ENCODE results near the gene RIN3. TPM values are rescaled to one million over a fixed set of nuclear protein-coding genes. Genes with fewer than 3 reads are reported as not detected.

Gene RIN3
- total RNA-seq (2013; cell fraction: nucleolus; rRNA removed): 78.3 and 86.3 TPM in 2 replicates
- 4.6 and 5.6 TPM in 2 replicates for total RNA-seq (2014; rRNA removed)
- 3.5 and 4.7 TPM in 2 replicates for total RNA-seq (2014; rRNA removed; fragmentation: Illumina TruSeq; extraction: Trizol)
- 21.8 and 23.3 TPM in 2 replicates for total RNA-seq (2021)
- 3.7 TPM for polyA plus RNA-seq (2011; ENCODE audit: low read depth)
- polyA plus RNA-seq (2011; rRNA removed): 5.4 and 10.3 TPM in 2 replicates
- 12.8 and 13.0 TPM in 2 replicates for polyA plus RNA-seq (2011; cell fraction: cytosol; rRNA removed)
- polyA plus RNA-seq (2011; cell fraction: nucleus; rRNA removed): 27.3 and 31.5 TPM in 2 replicates
- 9.1 and 12.8 TPM in 2 replicates for polyA plus RNA-seq (2012)
- 3.2 and 6.4 TPM in 2 replicates for polyA plus RNA-seq (2014; fragmentation: Illumina TruSeq; extraction: Trizol)
- polyA plus RNA-seq (2014; fragmentation: Nextera tagmentation; extraction: Ambion mirVana): under 1 TPM; 0.91 to 0.95 TPM
- 10.0 and 14.3 TPM in 2 replicates for polyA plus RNA-seq (2014; rRNA removed)
- polyA plus RNA-seq (2016; fragmentation: Nextera tagmentation; extraction: Ambion mirVana): 1 to 10 TPM; 6.3 to 6.7 TPM
- 20.2 and 34.1 TPM in 2 replicates for polyA minus RNA-seq (2011; rRNA and poly(A)+ RNA removed)
- 14.3 and 17.9 TPM in 2 replicates for polyA minus RNA-seq (2011; cell fraction: cytosol; rRNA and poly(A)+ RNA removed)
- polyA minus RNA-seq (2011; cell fraction: nucleus; rRNA and poly(A)+ RNA removed): 23.7 and 38.9 TPM in 2 replicates
- Bru-seq, nascent RNA: percentile 73 among the genes with signal in this experiment
- BruChase-seq, experiment 1, labeled RNA remaining after a 6-hour chase: percentile 76 among the genes with signal in this experiment
- percentile 68 among the genes with signal in this experiment for BruChase-seq, experiment 2, labeled RNA remaining after a 2-hour chase
- long read RNA-seq, experiment 1, partial matches to known transcripts: 22 of 36 reads
- long read RNA-seq, experiment 1, other reads (novel, unspliced or antisense): 12 of 36 reads
- long read RNA-seq, experiment 2, partial matches to known transcripts: 3 of 10 reads
- long read RNA-seq, experiment 2, other reads (novel, unspliced or antisense): 7 of 10 reads

- Histone ChIP-seq H3K79me2 (ENCODE audit: control insufficient read depth, insufficient read depth, low read length) (peaks cover 8% of the 10 kb centered on the region), H4K20me1 (ENCODE audit: control insufficient read depth, insufficient read depth) (no peaks in the 10 kb centered on the region), H3K27me3 (replicated peaks in 1 of 2; ENCODE audit: control insufficient read depth in 2 of 2, insufficient read depth in 2 of 2, low read length in 1 of 2) (no peaks in the 10 kb centered on the region; a peak in 1 of 4 replicates), H3K9ac (ENCODE audit: control insufficient read depth, insufficient read depth, low read length) (peak within 1 kb of the TSS; percentile 73), H3K27ac (ENCODE audit: control insufficient read depth, insufficient read depth) (no peak within 1 kb of the TSS; the same call in 1 of the 2 replicates), H3K4me1 (ENCODE audit: control insufficient read depth, insufficient read depth, low read length) (peaks cover 10% of the 10 kb centered on the region), H3K4me2 (ENCODE audit: control insufficient read depth, insufficient read depth) (peak within 1 kb of the TSS; percentile 43), H3K4me3 (peak within 1 kb of the TSS; percentile 49), H3K9me3 (replicated peaks; ENCODE audit: control insufficient read depth, insufficient read depth, low read length) (no peaks in the 10 kb centered on the region), H3K36me3 (ENCODE audit: control insufficient read depth in 2 of 2, insufficient read depth in 2 of 2, low read length in 1 of 2) (no peaks in the 10 kb centered on the region), H2AFZ (ENCODE audit: control insufficient read depth, low read depth, low read length) (peak within 1 kb of the TSS; percentile 77)
- SMC1A ChIA-PET (ENCODE audit: uncharacterized antibody, unreplicated experiment): interaction anchor here (1.0 kb wide), 1 partner anchor 9 kb away, joined by 3 read pairs; no protein-coding TSS in a partner anchor
- intact Hi-C loops (cut with micrococcal nuclease; ENCODE audit: unreplicated experiment): loop anchor here (5.0 kb wide), 1 partner anchor 74 kb away; no protein-coding TSS in a partner anchor
- POLR2A ChIA-PET: interaction anchor here (0.6 to 1.2 kb wide), 2 partner anchors 37 to 143 kb away, joined by 3 read pairs; no protein-coding TSS in a partner anchor
- DNase-seq (ENCODE audit: low read depth, low spot score) (no peak), FAIRE-seq (no peak), ATAC-seq (peak; percentile 83)
- CTCF ChIA-PET: no interaction called here
- 5% methylated on average over 65 of the region's 79 CpGs for WGBS (ENCODE audit: insufficient coverage, insufficient replicate concordance, low lambda C conversion rate, missing lambda C conversion rate)
- in situ Hi-C loops (cut with MboI): no loop called here
- no TSS peak for BruUV-seq (replicated peaks)
- RAD21 ChIA-PET (ENCODE audit: unreplicated experiment): interaction anchor here (0.8 kb wide), 1 partner anchor 64 kb away, joined by 3 read pairs; no protein-coding TSS in a partner anchor
- TF ChIP-seq FOXM1 (IDR thresholded peaks at IDR 0.05; ENCODE audit: low read depth, low read length): no peak
- TF ChIP-seq SP1 (IDR thresholded peaks at IDR 0.05; ENCODE audit: low read depth, low read length): no peak
- no peak for TF ChIP-seq NRF1 (conservative IDR thresholded peaks at IDR 0.05; ENCODE audit: low read depth, low read length)
- TF ChIP-seq CHD1 (IDR thresholded peaks at IDR 0.05; ENCODE audit: low read depth, low read length): no peak
- TF ChIP-seq CTCF (IDR thresholded peaks at IDR 0.05 in 2 of 3, conservative IDR thresholded peaks at IDR 0.05 in 1 of 3; ENCODE audit: control insufficient read depth in 2 of 3, extremely low read depth in 1 of 3, insufficient read depth in 1 of 3, low read depth in 3 of 3, low read length in 3 of 3): no peak
- TF ChIP-seq MEF2B (IDR thresholded peaks at IDR 0.05; ENCODE audit: partially characterized antibody, poor library complexity, severe bottlenecking): no peak
- TF ChIP-seq POLR2AphosphoS5 (IDR thresholded peaks at IDR 0.05; ENCODE audit: low read length): peak; percentile 47; the same call in 1 of the 2 replicates
- no peak for TF ChIP-seq KDM1A (IDR thresholded peaks at IDR 0.05; ENCODE audit: borderline replicate concordance)
- TF ChIP-seq MYC (IDR thresholded peaks at IDR 0.05; ENCODE audit: insufficient read depth, insufficient read length, insufficient replicate concordance, low read length, severe bottlenecking): no peak
- no peak for TF ChIP-seq BRCA1 (IDR thresholded peaks at IDR 0.05; ENCODE audit: low read depth, low read length)
- TF ChIP-seq CUX1 (IDR thresholded peaks at IDR 0.05; ENCODE audit: insufficient replicate concordance, low read depth, low read length): no peak
Measured at GRCh38 chr14:92513204-92513965, at the start of gene RIN3. Gene RIN3, plus strand, starts transcription at chr14:92513781. Its CDS starts 152 bp downstream, at chr14:92513933.
